GM23338 (cell line): ENCODE measurements around the gene ABRAXAS1. TPM values are rescaled to one million over a fixed set of nuclear protein-coding genes. Genes with fewer than 3 reads are reported as not detected.

Experiments used
- ATAC-seq: fragments of 200-7000 bp; cut with Tn5 transposase; 3 replicates; pipeline ENCODE4 v1.9.1; 2020
- DNase-seq: peaks from one replicate; pipeline ENCODE4 v3.0.0-alpha.2; 2015; ENCODE audit warnings: low spot score
- H2AFZ ChIP-seq: fragments of 200-600 bp; sonication (generic); 2 replicates; pipeline ENCODE4 v1.8.0; 2016; ENCODE audit warnings: antibody characterized with exemption, mild to moderate bottlenecking, moderate library complexity
- H3F3A ChIP-seq: fragments of 200-600 bp; sonication (generic); replicated peaks from 2 replicates; pipeline ENCODE4 v1.8.0; 2017; ENCODE audit warnings: antibody characterized with exemption, mixed run types, low read depth
- H3K27ac ChIP-seq: fragments of 200-600 bp; sonication (generic); 2 replicates; pipeline ENCODE4 v1.6.1; 2016; ENCODE audit warnings: low read depth
- H3K27me3 ChIP-seq: fragments of 200-600 bp; sonication (generic); 2 replicates; pipeline ENCODE4 v1.8.0; 2016; ENCODE audit warnings: mild to moderate bottlenecking, mixed run types, moderate library complexity; ENCODE audit not compliant: insufficient read depth
- H3K36me3 ChIP-seq: fragments of 200-600 bp; sonication (generic); 2 replicates; pipeline ENCODE4 v1.8.0; 2016; ENCODE audit warnings: mild to moderate bottlenecking; ENCODE audit not compliant: insufficient read depth
- H3K4me1 ChIP-seq: fragments of 200-600 bp; sonication (generic); 2 replicates; pipeline ENCODE4 v1.8.0; 2016; ENCODE audit warnings: mild to moderate bottlenecking, moderate library complexity; ENCODE audit not compliant: insufficient read depth
- H3K4me2 ChIP-seq: fragments of 200-600 bp; sonication (generic); 2 replicates; pipeline ENCODE4 v1.7.1; 2017; ENCODE audit warnings: mixed run types
- H3K4me3 ChIP-seq: fragments of 200-600 bp; sonication (generic); 2 replicates; pipeline ENCODE4 v1.6.1; 2016; ENCODE audit warnings: mixed run types
- H3K79me2 ChIP-seq: fragments of 200-600 bp; sonication (generic); replicated peaks from 2 replicates; pipeline ENCODE4 v1.8.0; 2017; ENCODE audit warnings: mild to moderate bottlenecking; ENCODE audit not compliant: insufficient read depth
- H3K9me2 ChIP-seq: fragments of 200-600 bp; sonication (generic); 2 replicates; pipeline ENCODE4 v1.8.0; 2017; ENCODE audit not compliant: insufficient read depth
- H4K20me1 ChIP-seq: fragments of 200-600 bp; sonication (generic); replicated peaks from 2 replicates; pipeline ENCODE4 v1.8.0; 2017; ENCODE audit warnings: mild to moderate bottlenecking; ENCODE audit not compliant: insufficient read depth
- H3K27ac Mint-ChIP-seq: 2 replicates; pipeline ENCODE4 v1.8.0; 2020; ENCODE audit warnings: inconsistent platforms, mild to moderate bottlenecking, moderate library complexity, mixed read lengths
- H3K27me3 Mint-ChIP-seq: 3 replicates; pipeline ENCODE4 v1.8.0; 2022; ENCODE audit warnings: low read depth, mild to moderate bottlenecking, moderate library complexity, mixed read lengths, inconsistent platforms; ENCODE audit not compliant: insufficient read depth, poor library complexity
- H3K36me3 Mint-ChIP-seq: 3 replicates; pipeline ENCODE4 v1.8.0; 2021; ENCODE audit warnings: low read depth, mild to moderate bottlenecking, inconsistent platforms, moderate library complexity, mixed read lengths
- H3K4me1 Mint-ChIP-seq: 3 replicates; pipeline ENCODE4 v1.8.0; 2020; ENCODE audit warnings: mild to moderate bottlenecking, inconsistent platforms, mixed read lengths
- H3K4me3 Mint-ChIP-seq: 3 replicates; pipeline ENCODE4 v1.8.0; 2021; ENCODE audit warnings: moderate library complexity, mild to moderate bottlenecking, inconsistent platforms, mixed read lengths
- H3K9me3 Mint-ChIP-seq: 3 replicates; pipeline ENCODE4 v1.8.0; 2020; ENCODE audit warnings: moderate library complexity, mild to moderate bottlenecking, inconsistent platforms, mixed read lengths
- CREB1 ChIP-seq: fragments of 250-450 bp; sonication (Bioruptor Pico); IDR thresholded peaks from 2 replicates; pipeline ENCODE4 v1.5.0; 2020; ENCODE audit warnings: low read depth, mild to moderate bottlenecking, moderate library complexity
- EZH2 ChIP-seq: fragments of 200-600 bp; sonication (generic); IDR thresholded peaks from one replicate; pipeline ENCODE4 v1.8.0; 2017; ENCODE audit warnings: antibody characterized with exemption, mild to moderate bottlenecking, low read depth; ENCODE audit not compliant: unreplicated experiment
- EZH2phosphoT487 ChIP-seq: fragments of 200-600 bp; sonication (generic); IDR thresholded peaks from one replicate; pipeline ENCODE4 v1.8.1; 2018; ENCODE audit warnings: antibody characterized with exemption; ENCODE audit not compliant: unreplicated experiment
- JUNB ChIP-seq: IDR thresholded peaks from one replicate; pipeline ENCODE4 v1.6.1; 2016; ENCODE audit warnings: antibody characterized with exemption; ENCODE audit not compliant: unreplicated experiment
- NANOG ChIP-seq: IDR thresholded peaks from 2 replicates; pipeline ENCODE4 v1.6.1; 2016; ENCODE audit warnings: antibody characterized with exemption, borderline replicate concordance
- POLR2AphosphoS5 ChIP-seq: IDR thresholded peaks from 2 replicates; pipeline ENCODE4 v1.6.1; 2016; ENCODE audit warnings: antibody characterized with exemption, low read depth
- REST ChIP-seq: IDR thresholded peaks from one replicate; pipeline ENCODE4 v1.6.1; 2018; ENCODE audit warnings: antibody characterized with exemption; ENCODE audit not compliant: unreplicated experiment
- STAT1 ChIP-seq: IDR thresholded peaks from one replicate; pipeline ENCODE4 v1.6.1; 2016; ENCODE audit warnings: antibody characterized with exemption; ENCODE audit not compliant: unreplicated experiment
- ZNF114 ChIP-seq: fragments of 250-450 bp; sonication (Bioruptor Pico); IDR thresholded peaks from 2 replicates; pipeline ENCODE4 v1.5.0; 2020; ENCODE audit warnings: mild to moderate bottlenecking, moderate library complexity
- ZNF331 ChIP-seq: fragments of 250-450 bp; sonication (Bioruptor Pico); IDR thresholded peaks from 2 replicates; pipeline ENCODE4 v1.5.0; 2020; ENCODE audit warnings: low read depth, mild to moderate bottlenecking, moderate library complexity
- ZNF462 ChIP-seq: fragments of 250-450 bp; sonication (Bioruptor Pico); IDR thresholded peaks from 2 replicates; pipeline ENCODE4 v1.5.0; 2020; ENCODE audit warnings: mild to moderate bottlenecking, moderate library complexity
- polyA plus RNA-seq: library from polyadenylated mRNA; unstranded; fragments of >200 nt; fragmentation: Nextera tagmentation; extraction: Ambion mirVana; gene quantifications from 2 replicates; pipeline ENCODE4 v1.2.1, GENCODE V29; 2016
- total RNA-seq: library from RNA; depleted of rRNA; stranded (reverse); fragments of >200 nt; shearing (Covaris generic); gene quantifications from 2 replicates; pipeline ENCODE4 v1.2.3, GENCODE V29; 2014
- TF ChIP-seq, protein P1 (sequence below), 2 experiments: fragments of 200-600 bp in 1 of 2; sonication (generic) in 1 of 2; conservative IDR thresholded peaks; 2 replicates each; pipeline versions ENCODE4 v1.5.1 to v1.6.1; 2016 to 2017; ENCODE audit warnings: antibody characterized with exemption in 2 of 2, low read depth in 2 of 2, mild to moderate bottlenecking in 2 of 2, moderate library complexity in 1 of 2
- TF ChIP-seq, protein P2 (sequence below): IDR thresholded peaks from 2 replicates; pipeline ENCODE4 v1.6.1; 2016; ENCODE audit warnings: antibody characterized with exemption

Gene ABRAXAS1
- total and polyA plus RNA-seq, 2 experiments from 2014 or later, result 8.0 to 25.2 TPM

GRCh38 chr4:83418211-83418610, 66.7 kb downstream of the ABRAXAS1 start:
- no peaks in the 10 kb centered on the region for H3K4me1 Mint-ChIP-seq
- no peaks in the 10 kb centered on the region for H3K9me3 Mint-ChIP-seq
- no peak overlapping the region for H3K27ac Mint-ChIP-seq
- peaks cover 8% of the 10 kb centered on the region; the same call in 2 of the 3 replicates for H3K36me3 Mint-ChIP-seq
- H3K4me1 ChIP-seq, result no peaks in the 10 kb centered on the region
- no peaks in the 10 kb centered on the region for H3K9me2 ChIP-seq
- no peak overlapping the region for H3K4me3 Mint-ChIP-seq
- no peak overlapping the region for H3K4me3 ChIP-seq
- no peak for TF ChIP-seq ZNF331
- TF ChIP-seq ZNF462, result no peak
- no peak for TF ChIP-seq EZH2
- no peak for TF ChIP-seq REST
- no peak for TF ChIP-seq CREB1 (CRISPR knock-in tag)
- no peak for TF ChIP-seq NANOG
- no peak for TF ChIP-seq JUNB
- TF ChIP-seq STAT1, result no peak
- no peak for TF ChIP-seq EZH2phosphoT487
- no peak for TF ChIP-seq POLR2AphosphoS5
- TF ChIP-seq, protein P1, sequence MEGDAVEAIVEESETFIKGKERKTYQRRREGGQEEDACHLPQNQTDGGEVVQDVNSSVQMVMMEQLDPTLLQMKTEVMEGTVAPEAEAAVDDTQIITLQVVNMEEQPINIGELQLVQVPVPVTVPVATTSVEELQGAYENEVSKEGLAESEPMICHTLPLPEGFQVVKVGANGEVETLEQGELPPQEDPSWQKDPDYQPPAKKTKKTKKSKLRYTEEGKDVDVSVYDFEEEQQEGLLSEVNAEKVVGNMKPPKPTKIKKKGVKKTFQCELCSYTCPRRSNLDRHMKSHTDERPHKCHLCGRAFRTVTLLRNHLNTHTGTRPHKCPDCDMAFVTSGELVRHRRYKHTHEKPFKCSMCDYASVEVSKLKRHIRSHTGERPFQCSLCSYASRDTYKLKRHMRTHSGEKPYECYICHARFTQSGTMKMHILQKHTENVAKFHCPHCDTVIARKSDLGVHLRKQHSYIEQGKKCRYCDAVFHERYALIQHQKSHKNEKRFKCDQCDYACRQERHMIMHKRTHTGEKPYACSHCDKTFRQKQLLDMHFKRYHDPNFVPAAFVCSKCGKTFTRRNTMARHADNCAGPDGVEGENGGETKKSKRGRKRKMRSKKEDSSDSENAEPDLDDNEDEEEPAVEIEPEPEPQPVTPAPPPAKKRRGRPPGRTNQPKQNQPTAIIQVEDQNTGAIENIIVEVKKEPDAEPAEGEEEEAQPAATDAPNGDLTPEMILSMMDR (conservative IDR thresholded peaks at IDR 0.05; ENCODE audit: low read depth in 2 of 2), result no peak
- no peak for TF ChIP-seq ZNF114 (CRISPR knock-in tag)
- TF ChIP-seq, protein P2, sequence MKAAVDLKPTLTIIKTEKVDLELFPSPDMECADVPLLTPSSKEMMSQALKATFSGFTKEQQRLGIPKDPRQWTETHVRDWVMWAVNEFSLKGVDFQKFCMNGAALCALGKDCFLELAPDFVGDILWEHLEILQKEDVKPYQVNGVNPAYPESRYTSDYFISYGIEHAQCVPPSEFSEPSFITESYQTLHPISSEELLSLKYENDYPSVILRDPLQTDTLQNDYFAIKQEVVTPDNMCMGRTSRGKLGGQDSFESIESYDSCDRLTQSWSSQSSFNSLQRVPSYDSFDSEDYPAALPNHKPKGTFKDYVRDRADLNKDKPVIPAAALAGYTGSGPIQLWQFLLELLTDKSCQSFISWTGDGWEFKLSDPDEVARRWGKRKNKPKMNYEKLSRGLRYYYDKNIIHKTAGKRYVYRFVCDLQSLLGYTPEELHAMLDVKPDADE, result no peak
- no peaks in the 10 kb centered on the region for H3K36me3 ChIP-seq
- H3K27me3 Mint-ChIP-seq, result no peaks in the 10 kb centered on the region
- no peak for ATAC-seq
- H3K27me3 ChIP-seq, result no peaks in the 10 kb centered on the region
- H3F3A ChIP-seq, result no peaks in the 10 kb centered on the region
- no peak overlapping the region for H3K4me2 ChIP-seq
- no peak for DNase-seq
- no peak overlapping the region for H2AFZ ChIP-seq
- no peaks in the 10 kb centered on the region for H4K20me1 ChIP-seq
- H3K79me2 ChIP-seq, result no peaks in the 10 kb centered on the region
- no peak overlapping the region for H3K27ac ChIP-seq
